K562 (cell line): Measurements from ENCODE around the gene ZFAND6. TPM values are rescaled to one million over a fixed set of nuclear protein-coding genes. Genes with fewer than 3 reads are reported as not detected.

ENCODE experiments used
- ARID1B ChIP-seq: fragments of 450-650 bp; IDR thresholded peaks from 2 replicates; pipeline ENCODE4 v1.6.1; 2016; ENCODE audit warnings: antibody characterized with exemption, mild to moderate bottlenecking, inconsistent platforms
- BDP1 ChIP-seq: IDR thresholded peaks from 3 replicates; pipeline ENCODE4 v1.6.1; 2011; ENCODE audit not compliant: insufficient read length, insufficient read depth
- CCNT2 ChIP-seq: IDR thresholded peaks from 2 replicates; pipeline ENCODE4 v1.6.1; 2011; ENCODE audit warnings: borderline replicate concordance, low read depth, mild to moderate bottlenecking, moderate library complexity, mixed read lengths, low read length; ENCODE audit not compliant: insufficient read length; ENCODE audit errors: extremely low read depth
- RBM34 ChIP-seq: fragments of 200-400 bp; formaldehyde crosslinking; IDR thresholded peaks from 2 replicates; pipeline ENCODE4 v1.6.1; 2018; ENCODE audit warnings: low read length, borderline replicate concordance; ENCODE audit not compliant: insufficient read depth
- YY1 ChIP-seq, 3 experiments: IDR thresholded peaks; 2 replicates each; pipeline ENCODE4 v1.6.1; 2011; ENCODE audit warnings: low read length in 2 of 3, mild to moderate bottlenecking in 2 of 3, moderate library complexity in 2 of 3, borderline replicate concordance in 1 of 3, control low read depth in 1 of 3, low read depth in 1 of 3; ENCODE audit not compliant: insufficient read depth in 3 of 3, insufficient replicate concordance in 2 of 3, control insufficient read depth in 1 of 3, insufficient read length in 1 of 3; ENCODE audit errors: extremely low read depth in 1 of 3
- ZBTB17 ChIP-seq: fragments of 450-650 bp; formaldehyde crosslinking; IDR thresholded peaks from 2 replicates; pipeline ENCODE4 v1.4.0; 2020; ENCODE audit warnings: mild to moderate bottlenecking
- ZNF785 ChIP-seq: fragments of 250-450 bp; sonication (Bioruptor Pico); IDR thresholded peaks from 2 replicates; pipeline ENCODE4 v1.4.0; 2020; ENCODE audit warnings: mild to moderate bottlenecking
- ZSCAN29 ChIP-seq: fragments of 450-650 bp; IDR thresholded peaks from 2 replicates; pipeline ENCODE4 v1.6.1; 2017
- polyA plus RNA-seq, 8 experiments: library from polyadenylated mRNA; depleted of rRNA in 4 of 8; stranded (reverse) in 5 of 8; unstranded in 3 of 8; fragments of >200 nt; fragmentation: Nextera tagmentation in 2 of 8; fragmentation: Illumina TruSeq in 1 of 8; extraction: Ambion mirVana in 2 of 8; extraction: Trizol in 1 of 8; gene quantifications; 2 replicates each; pipeline versions ENCODE4 v1.2.1 to v1.2.3, GENCODE V29; 2011 to 2014; ENCODE audit warnings: inconsistent platforms in 1 of 8, missing spikeins in 1 of 8
- total RNA-seq, 7 experiments: library from RNA; depleted of rRNA in 6 of 7; stranded (reverse); fragments of >200 nt in 6 of 7; fragmentation: Illumina TruSeq in 2 of 7; extraction: Trizol in 2 of 7; gene quantifications; 2 replicates each; pipeline versions ENCODE4 v1.2.1 to v1.2.3, GENCODE V29; 2011 to 2021; ENCODE audit warnings: low replicate concordance in 1 of 7
- TF ChIP-seq, protein P1 (sequence below), 2 experiments: fragments of 450-650 bp; formaldehyde crosslinking in 1 of 2; IDR thresholded peaks; 2 replicates each; pipeline versions ENCODE4 v1.4.0 to v1.6.1; 2014 to 2020; ENCODE audit warnings: mild to moderate bottlenecking in 2 of 2, borderline replicate concordance in 1 of 2, low read depth in 1 of 2
- TF ChIP-seq, protein P2 (sequence below): fragments of 450-650 bp; IDR thresholded peaks from 2 replicates; pipeline ENCODE4 v1.6.1; 2018; ENCODE audit warnings: mild to moderate bottlenecking, low read depth; ENCODE audit not compliant: partially characterized antibody

ZFAND6 gene
- total and polyA plus RNA-seq, 9 of the 15 experiments (the other 6 are each of a cell fraction or from before 2014, with no cell fraction given) = 53.9 to 206 (median 88.9) TPM

GRCh38 chr15:80154336-80154735 is 94.9 kb downstream of the ZFAND6 start (continued):
- TF ChIP-seq ZBTB17 (0 out of 2 replicates have a peak, but pooled peaks have one; percentile 42), ARID1B (no peak), CCNT2 (peak; percentile 8), YY1 (IDR thresholded peaks at IDR 0.05; ENCODE audit: borderline replicate concordance in 1 of 3, control insufficient read depth in 1 of 3, extremely low read depth in 1 of 3, insufficient read depth in 3 of 3, insufficient read length in 1 of 3, insufficient replicate concordance in 2 of 3, low read depth in 1 of 3, low read length in 2 of 3) (peak in 1 of 3 experiments; percentile 52), ZSCAN29 (no peak), ZNF785 (no peak), BDP1 (no peak), RBM34 (no peak)
- TF ChIP-seq, protein P1, sequence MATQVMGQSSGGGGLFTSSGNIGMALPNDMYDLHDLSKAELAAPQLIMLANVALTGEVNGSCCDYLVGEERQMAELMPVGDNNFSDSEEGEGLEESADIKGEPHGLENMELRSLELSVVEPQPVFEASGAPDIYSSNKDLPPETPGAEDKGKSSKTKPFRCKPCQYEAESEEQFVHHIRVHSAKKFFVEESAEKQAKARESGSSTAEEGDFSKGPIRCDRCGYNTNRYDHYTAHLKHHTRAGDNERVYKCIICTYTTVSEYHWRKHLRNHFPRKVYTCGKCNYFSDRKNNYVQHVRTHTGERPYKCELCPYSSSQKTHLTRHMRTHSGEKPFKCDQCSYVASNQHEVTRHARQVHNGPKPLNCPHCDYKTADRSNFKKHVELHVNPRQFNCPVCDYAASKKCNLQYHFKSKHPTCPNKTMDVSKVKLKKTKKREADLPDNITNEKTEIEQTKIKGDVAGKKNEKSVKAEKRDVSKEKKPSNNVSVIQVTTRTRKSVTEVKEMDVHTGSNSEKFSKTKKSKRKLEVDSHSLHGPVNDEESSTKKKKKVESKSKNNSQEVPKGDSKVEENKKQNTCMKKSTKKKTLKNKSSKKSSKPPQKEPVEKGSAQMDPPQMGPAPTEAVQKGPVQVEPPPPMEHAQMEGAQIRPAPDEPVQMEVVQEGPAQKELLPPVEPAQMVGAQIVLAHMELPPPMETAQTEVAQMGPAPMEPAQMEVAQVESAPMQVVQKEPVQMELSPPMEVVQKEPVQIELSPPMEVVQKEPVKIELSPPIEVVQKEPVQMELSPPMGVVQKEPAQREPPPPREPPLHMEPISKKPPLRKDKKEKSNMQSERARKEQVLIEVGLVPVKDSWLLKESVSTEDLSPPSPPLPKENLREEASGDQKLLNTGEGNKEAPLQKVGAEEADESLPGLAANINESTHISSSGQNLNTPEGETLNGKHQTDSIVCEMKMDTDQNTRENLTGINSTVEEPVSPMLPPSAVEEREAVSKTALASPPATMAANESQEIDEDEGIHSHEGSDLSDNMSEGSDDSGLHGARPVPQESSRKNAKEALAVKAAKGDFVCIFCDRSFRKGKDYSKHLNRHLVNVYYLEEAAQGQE (IDR thresholded peaks at IDR 0.05; ENCODE audit: borderline replicate concordance) = peak; percentile 36; the same call in 1 of the 2 replicates
- TF ChIP-seq, protein P1 (CRISPR knock-in tag; IDR thresholded peaks at IDR 0.05; ENCODE audit: low read depth) = no peak
- TF ChIP-seq, protein P2, sequence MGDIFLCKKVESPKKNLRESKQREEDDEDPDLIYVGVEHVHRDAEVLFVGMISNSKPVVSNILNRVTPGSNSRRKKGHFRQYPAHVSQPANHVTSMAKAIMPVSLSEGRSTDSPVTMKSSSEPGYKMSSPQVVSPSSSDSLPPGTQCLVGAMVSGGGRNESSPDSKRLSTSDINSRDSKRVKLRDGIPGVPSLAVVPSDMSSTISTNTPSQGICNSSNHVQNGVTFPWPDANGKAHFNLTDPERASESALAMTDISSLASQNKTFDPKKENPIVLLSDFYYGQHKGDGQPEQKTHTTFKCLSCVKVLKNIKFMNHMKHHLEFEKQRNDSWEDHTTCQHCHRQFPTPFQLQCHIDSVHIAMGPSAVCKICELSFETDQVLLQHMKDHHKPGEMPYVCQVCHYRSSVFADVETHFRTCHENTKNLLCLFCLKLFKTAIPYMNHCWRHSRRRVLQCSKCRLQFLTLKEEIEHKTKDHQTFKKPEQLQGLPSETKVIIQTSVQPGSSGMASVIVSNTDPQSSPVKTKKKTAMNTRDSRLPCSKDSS = no peak
